Spleen (tissue), 7 donors: ENCODE data around the gene DCAF6.

Experiments used
- CTCF ChIP-seq, 11 experiments: fragments of 200-600 bp in 7 of 11; fragments of 450-650 bp in 4 of 11; sonication (generic) in 4 of 11; IDR thresholded peaks in 8 of 11; conservative IDR thresholded peaks in 3 of 11; 1 replicate in 7 of 11; 2 replicates in 4 of 11; pipeline versions ENCODE4 v1.4.0 to v1.8.0; 2016 to 2021; ENCODE audit warnings: antibody characterized with exemption in 11 of 11, inconsistent platforms in 4 of 11, mild to moderate bottlenecking in 1 of 11
- POLR2A ChIP-seq, 3 donors: fragments of 450-650 bp; IDR thresholded peaks; one replicate each; pipeline ENCODE4 v1.5.1; 2017; ENCODE audit warnings: antibody characterized with exemption in 3 of 3, mild to moderate bottlenecking in 1 of 3
- donor health status: DM: no; HTN: no; CAD: no; lungs with moderate emphysema.
- donor health status: DM: no; HTN: no; CAD: no.
- donor health status: DM: no; HTN: no; CAD: no.

GRCh38 chr1:167996266-167996665 lies 59.8 kb downstream of the DCAF6 start:
- TF ChIP-seq POLR2A (IDR thresholded peaks at IDR 0.05) = no peak
- TF ChIP-seq CTCF (IDR thresholded peaks at IDR 0.05 in 8 of 11, conservative IDR thresholded peaks at IDR 0.05 in 3 of 11) = no peak
